Dermis microvascular lymphatic vessel endothelial cell (primary cell): Measurements from ENCODE around the gene HYLS1. TPM values are rescaled to one million over a fixed set of nuclear protein-coding genes. Genes with fewer than 3 reads are reported as not detected.
"Not testable (repeated sequence)": the region's sequence is repeated elsewhere in the genome, so short reads cannot be mapped to it uniquely, and the experiment has no call there.

Source experiments
- DNase-seq, 2 donors: peaks; one replicate each; pipeline versions ENCODE4 v3.0.0 to v3.0.0-alpha.2; 2010; ENCODE audit warnings: low read depth in 2 of 2
- total RNA-seq: library from RNA; depleted of rRNA; stranded (reverse); fragments of >200 nt; gene quantifications from 2 replicates; pipeline ENCODE4 v1.2.1, GENCODE V29; 2014

HYLS1 gene
- total RNA-seq, result 5.6 and 5.8 TPM in 2 replicates

GRCh38 chr11:125887373-125888324 lies at the start of gene HYLS1:
HYLS1 (plus strand) TSS chr11:125887668; CDS start chr11:125899369, 11,701 bp downstream.
- peak; percentile 91 to 98 for DNase-seq

- DNase-seq, result peak; percentile 2 to 31
Measured at GRCh38 chr11:125842321-125842948, 45.0 kb upstream of the HYLS1 start.

GRCh38 chr11:125846188-125846587 lies 41.3 kb upstream of the HYLS1 start:
- no peak for DNase-seq

- not testable (repeated sequence) for DNase-seq
Measured at GRCh38 chr11:125857670-125858069, 29.8 kb upstream of the HYLS1 start.

GRCh38 chr11:125862786-125863185 lies 24.7 kb upstream of the HYLS1 start:
- not testable (repeated sequence) for DNase-seq

GRCh38 chr11:125865354-125865753 lies 22.1 kb upstream of the HYLS1 start:
- DNase-seq, result not testable (repeated sequence)

GRCh38 chr11:125869521-125869920 lies 17.9 kb upstream of the HYLS1 start:
- DNase-seq, result no peak

GRCh38 chr11:125871391-125872137 lies 15.9 kb upstream of the HYLS1 start:
- DNase-seq, result peak; percentile 18 to 49

- DNase-seq, result no peak
Measured at GRCh38 chr11:125872138-125872491, 15.4 kb upstream of the HYLS1 start.

GRCh38 chr11:125873881-125874555 lies 13.4 kb upstream of the HYLS1 start:
- no peak for DNase-seq

- DNase-seq, result peak; percentile 38 to 74
Measured at GRCh38 chr11:125874556-125875124, 12.8 kb upstream of the HYLS1 start.

GRCh38 chr11:125881291-125881690 lies 6.2 kb upstream of the HYLS1 start:
- DNase-seq, result no peak

- peak in 1 of 2 donors; percentile 13 for DNase-seq
Measured at GRCh38 chr11:125883375-125883774, 4.1 kb upstream of the HYLS1 start.

- DNase-seq, result peak in 1 of 2 donors; percentile 29
Measured at GRCh38 chr11:125886997-125887372, 483 bp upstream of the HYLS1 start.

GRCh38 chr11:125890447-125891100 lies 3.1 kb downstream of the HYLS1 start:
- peak in 1 of 2 donors; percentile 31 for DNase-seq

GRCh38 chr11:125892071-125892470 lies 4.6 kb downstream of the HYLS1 start:
- DNase-seq, result no peak

GRCh38 chr11:125892994-125893393 lies 5.5 kb downstream of the HYLS1 start:
- DNase-seq, result no peak

- DNase-seq, result no peak
Measured at GRCh38 chr11:125901872-125902271, 14.4 kb downstream of the HYLS1 start.

GRCh38 chr11:125902277-125902926 lies 14.9 kb downstream of the HYLS1 start:
- DNase-seq, result no peak
